Measurements from ENCODE around the gene PNKD.

PNKD gene

GRCh38 chr2:218229851-218230250, 40.5 kb upstream of the PNKD start:
- Histone ChIP-seq H2AFZ (ENCODE audit: low read depth, low read length) (no peak overlapping the region), H3K4me1 (ENCODE audit: low read length) (peaks cover 63% of the 10 kb centered on the region), H4K20me1 (ENCODE audit: insufficient read depth, low read length) (peaks cover 43% of the 10 kb centered on the region), H3K9me3 (ENCODE audit: insufficient read depth, low read length) (no peaks in the 10 kb centered on the region), H3K4me2 (ENCODE audit: low read length) (peak overlapping the region; percentile 80), H3K9ac (ENCODE audit: low read length) (peak overlapping the region; percentile 76), H3K4me3 (ENCODE audit: low read length) (peak overlapping the region; percentile 43), H3K27me3 (ENCODE audit: low read depth, low read length) (no peaks in the 10 kb centered on the region), H3K36me3 (replicated peaks; ENCODE audit: low read depth, low read length) (peaks cover 65% of the 10 kb centered on the region), H3K79me2 (ENCODE audit: low read length) (peaks cover 86% of the 10 kb centered on the region), H3K27ac (ENCODE audit: low read length) (peak overlapping the region; percentile 100)
- TF ChIP-seq CTCF (IDR thresholded peaks at IDR 0.05; ENCODE audit: low read depth, low read length): no peak
- no peak for TF ChIP-seq EZH2phosphoT487 (IDR thresholded peaks at IDR 0.05; ENCODE audit: low read depth)

- Histone ChIP-seq H3K4me2 (ENCODE audit: low read length) (peak overlapping the region; percentile 80; the same call in 1 of the 2 replicates), H3K79me2 (ENCODE audit: low read length) (peaks cover 86% of the 10 kb centered on the region), H3K36me3 (replicated peaks; ENCODE audit: low read depth, low read length) (peaks cover 65% of the 10 kb centered on the region), H4K20me1 (ENCODE audit: insufficient read depth, low read length) (peaks cover 34% of the 10 kb centered on the region), H3K27ac (ENCODE audit: low read length) (peak overlapping the region; percentile 100), H3K4me3 (ENCODE audit: low read length) (no peak overlapping the region), H3K4me1 (ENCODE audit: low read length) (peaks cover 52% of the 10 kb centered on the region), H2AFZ (ENCODE audit: low read depth, low read length) (no peak overlapping the region), H3K9me3 (ENCODE audit: insufficient read depth, low read length) (no peaks in the 10 kb centered on the region), H3K27me3 (ENCODE audit: low read depth, low read length) (no peaks in the 10 kb centered on the region), H3K9ac (ENCODE audit: low read length) (no peak overlapping the region; the same call in 1 of the 2 replicates)
- no peak for TF ChIP-seq EZH2phosphoT487 (IDR thresholded peaks at IDR 0.05; ENCODE audit: low read depth)
- no peak for TF ChIP-seq CTCF (IDR thresholded peaks at IDR 0.05; ENCODE audit: low read depth, low read length)
Observed at GRCh38 chr2:218230882-218231281, 39.4 kb upstream of the PNKD start.

- peaks cover 34% of the 10 kb centered on the region for H4K20me1 ChIP-seq (ENCODE audit: insufficient read depth, low read length)
- peaks cover 72% of the 10 kb centered on the region for H3K79me2 ChIP-seq (ENCODE audit: low read length)
- peaks cover 28% of the 10 kb centered on the region for H3K4me1 ChIP-seq (ENCODE audit: low read length)
- no peak overlapping the region for H3K4me3 ChIP-seq (ENCODE audit: low read length)
- TF ChIP-seq EZH2phosphoT487 (IDR thresholded peaks at IDR 0.05; ENCODE audit: low read depth) (no peak), CTCF (IDR thresholded peaks at IDR 0.05; ENCODE audit: low read depth, low read length) (no peak)
- peaks cover 66% of the 10 kb centered on the region for H3K36me3 ChIP-seq (replicated peaks; ENCODE audit: low read depth, low read length)
- H2AFZ ChIP-seq (ENCODE audit: low read depth, low read length): no peak overlapping the region
- no peaks in the 10 kb centered on the region for H3K9me3 ChIP-seq (ENCODE audit: insufficient read depth, low read length)
- H3K9ac ChIP-seq (ENCODE audit: low read length): no peak overlapping the region
- no peaks in the 10 kb centered on the region for H3K27me3 ChIP-seq (ENCODE audit: low read depth, low read length)
- H3K4me2 ChIP-seq (ENCODE audit: low read length): no peak overlapping the region
- H3K27ac ChIP-seq (ENCODE audit: low read length): no peak overlapping the region
Observed at GRCh38 chr2:218233543-218233942, 36.8 kb upstream of the PNKD start.

GRCh38 chr2:218234521-218234920, 35.8 kb upstream of the PNKD start:
- H2AFZ ChIP-seq (ENCODE audit: low read depth, low read length): no peak overlapping the region
- H3K4me2 ChIP-seq (ENCODE audit: low read length): no peak overlapping the region
- no peaks in the 10 kb centered on the region for H3K27me3 ChIP-seq (ENCODE audit: low read depth, low read length)
- peaks cover 80% of the 10 kb centered on the region for H3K79me2 ChIP-seq (ENCODE audit: low read length)
- peaks cover 73% of the 10 kb centered on the region for H3K36me3 ChIP-seq (replicated peaks; ENCODE audit: low read depth, low read length)
- no peaks in the 10 kb centered on the region for H3K9me3 ChIP-seq (ENCODE audit: insufficient read depth, low read length)
- no peak overlapping the region for H3K27ac ChIP-seq (ENCODE audit: low read length)
- H3K4me1 ChIP-seq (ENCODE audit: low read length): peaks cover 21% of the 10 kb centered on the region
- H3K4me3 ChIP-seq (ENCODE audit: low read length): no peak overlapping the region
- H4K20me1 ChIP-seq (ENCODE audit: insufficient read depth, low read length): peaks cover 38% of the 10 kb centered on the region
- H3K9ac ChIP-seq (ENCODE audit: low read length): no peak overlapping the region
- TF ChIP-seq EZH2phosphoT487 (IDR thresholded peaks at IDR 0.05; ENCODE audit: low read depth) (no peak), CTCF (IDR thresholded peaks at IDR 0.05; ENCODE audit: low read depth, low read length) (no peak)
